Endothelial cell of umbilical vein (primary cell): ENCODE data around the gene ANKRD12. TPM values are rescaled to one million over a fixed set of nuclear protein-coding genes. Genes with fewer than 3 reads are reported as not detected.

Experiments used
- BruUV-seq: library from RNA; stranded (reverse); fragments of 400-500 nt; replicated peaks from 2 replicates; lab custom pipeline; 2021; lab: Mats Ljungman, UMichigan
- CTCF ChIA-PET: fragments of 300-600, 350-600 bp; sonication (Branson Sonifier 250); formaldehyde crosslinking; loops from one replicate; lab custom pipeline; 2021; ENCODE audit warnings: antibody characterized with exemption, inconsistent platforms; lab: Charles Lee
- POLR2A ChIA-PET: fragments of 300-600, 350-600 bp; sonication (Branson Sonifier 250); formaldehyde crosslinking; loops from one replicate; lab custom pipeline; 2021; ENCODE audit warnings: antibody characterized with exemption, inconsistent platforms; lab: Charles Lee
- DNase-seq: peaks from one replicate; pipeline ENCODE4 v3.0.0-alpha.2; 2011; ENCODE audit warnings: low read depth, low spot score
- FAIRE-seq: peaks from 2 replicates; lab custom pipeline; 2011; peaks lifted over from hg19 to GRCh38; lab: Jason Lieb, UNC
- H2AFZ ChIP-seq: 2 replicates; pipeline ENCODE4 v1.6.0; 2012; ENCODE audit warnings: low read depth, low read length, control low read depth, inconsistent platforms
- H3K27ac ChIP-seq: 2 replicates; pipeline ENCODE4 v1.5.1; 2011; ENCODE audit warnings: low read depth, mild to moderate bottlenecking, control low read depth, low read length, moderate library complexity; ENCODE audit not compliant: insufficient read depth
- H3K27me3 ChIP-seq, 2 experiments: 2 replicates each; pipeline versions ENCODE4 v1.6.0 to v1.6.1; 2011; ENCODE audit warnings: low read length in 2 of 2, mixed read lengths in 1 of 2; ENCODE audit not compliant: control insufficient read depth in 2 of 2, insufficient read depth in 2 of 2
- H3K36me3 ChIP-seq, 2 experiments: 2 replicates in 1 of 2; 3 replicates in 1 of 2; pipeline ENCODE4 v1.5.1; 2011; ENCODE audit warnings: low read length in 2 of 2, mild to moderate bottlenecking in 1 of 2, moderate library complexity in 1 of 2; ENCODE audit not compliant: control insufficient read depth in 2 of 2, insufficient read depth in 2 of 2; ENCODE audit errors: extremely low read depth in 1 of 2
- H3K4me1 ChIP-seq: 3 replicates; pipeline ENCODE4 v1.5.1; 2011; ENCODE audit warnings: mild to moderate bottlenecking, low read length; ENCODE audit not compliant: control insufficient read depth, insufficient read depth; ENCODE audit errors: extremely low read depth
- H3K4me2 ChIP-seq: 2 replicates; pipeline ENCODE4 v1.6.1; 2011; ENCODE audit warnings: low read length, control low read depth, mixed read lengths; ENCODE audit not compliant: insufficient read depth
- H3K4me3 ChIP-seq, 3 experiments: fragments of 200-600 bp in 1 of 3; sonication (generic), shearing (Covaris generic) in 1 of 3; replicated peaks in 1 of 3; 2 replicates each; pipeline ENCODE4 v1.5.1; 2011 to 2016; ENCODE audit warnings: control low read depth in 3 of 3, low read length in 3 of 3, mild to moderate bottlenecking in 2 of 3, inconsistent platforms in 1 of 3, low read depth in 1 of 3, moderate library complexity in 1 of 3; ENCODE audit not compliant: insufficient read depth in 1 of 3
- H3K79me2 ChIP-seq: 2 replicates; pipeline ENCODE4 v1.6.0; 2012; ENCODE audit warnings: low read length, inconsistent platforms; ENCODE audit not compliant: control insufficient read depth, insufficient read depth
- H3K9ac ChIP-seq: replicated peaks from 2 replicates; pipeline ENCODE3; 2011; ENCODE audit warnings: low read length, control low read depth; ENCODE audit not compliant: insufficient read depth; ENCODE audit errors: extremely low read depth
- H3K9me1 ChIP-seq: replicated peaks from 3 replicates; pipeline ENCODE4 v1.6.0; 2011; ENCODE audit warnings: mild to moderate bottlenecking, low read length; ENCODE audit not compliant: control insufficient read depth, insufficient read depth; ENCODE audit errors: extremely low read depth
- H3K9me3 ChIP-seq: replicated peaks from 2 replicates; pipeline ENCODE4 v1.5.1; 2012; ENCODE audit warnings: low read length, inconsistent platforms; ENCODE audit not compliant: control insufficient read depth, insufficient read depth
- H4K20me1 ChIP-seq: replicated peaks from 2 replicates; pipeline ENCODE3; 2011; ENCODE audit warnings: mild to moderate bottlenecking, low read length; ENCODE audit not compliant: control insufficient read depth, insufficient read depth; ENCODE audit errors: extremely low read depth
- CTCF ChIP-seq, 2 donors: IDR thresholded peaks; 1 replicate in 1 of 2; 2 replicates in 1 of 2; pipeline ENCODE4 v1.5.1; 2011; ENCODE audit warnings: low read length in 2 of 2, mild to moderate bottlenecking in 2 of 2, moderate library complexity in 2 of 2, control low read depth in 1 of 2, inconsistent platforms in 1 of 2, low read depth in 1 of 2; ENCODE audit not compliant: insufficient read depth in 1 of 2; ENCODE audit errors: extremely low read depth in 1 of 2
- EZH2 ChIP-seq: IDR thresholded peaks from 2 replicates; pipeline ENCODE4 v1.6.1; 2012; ENCODE audit warnings: borderline replicate concordance, low read depth, mild to moderate bottlenecking, moderate library complexity, low read length, inconsistent platforms; ENCODE audit not compliant: severe bottlenecking
- FOS ChIP-seq: IDR thresholded peaks from 2 replicates; pipeline ENCODE4 v1.6.1; 2011; ENCODE audit warnings: mild to moderate bottlenecking, low read length, moderate library complexity, borderline replicate concordance; ENCODE audit not compliant: insufficient read depth
- GATA2 ChIP-seq: IDR thresholded peaks from 2 replicates; pipeline ENCODE4 v1.7.0; 2011; ENCODE audit warnings: low read depth, mild to moderate bottlenecking, moderate library complexity, mixed read lengths, low read length; ENCODE audit not compliant: insufficient read length, insufficient read depth
- JUN ChIP-seq: IDR thresholded peaks from 2 replicates; pipeline ENCODE4 v1.6.1; 2011; ENCODE audit warnings: borderline replicate concordance, low read depth; ENCODE audit not compliant: insufficient read length, insufficient read depth
- MAX ChIP-seq: IDR thresholded peaks from 2 replicates; pipeline ENCODE4 v1.6.1; 2011; ENCODE audit not compliant: insufficient read depth, insufficient read length
- MYC ChIP-seq: IDR thresholded peaks from one replicate; pipeline ENCODE4 v1.6.1; 2011; ENCODE audit warnings: mild to moderate bottlenecking, low read depth, low read length
- POLR2A ChIP-seq: IDR thresholded peaks from 2 replicates; pipeline ENCODE4 v1.6.1; 2012; ENCODE audit warnings: low read depth, mild to moderate bottlenecking, control low read depth, low read length
- POLR2AphosphoS5 ChIP-seq: IDR thresholded peaks from 2 replicates; pipeline ENCODE4 v1.6.1; 2012; ENCODE audit warnings: low read depth, mild to moderate bottlenecking, control low read depth, low read length, moderate library complexity; ENCODE audit not compliant: insufficient read depth
- dilution Hi-C: fragments of 300-500 bp; cut with MboI; formaldehyde crosslinking; loops from one replicate; pipeline ENCODE4 v1.15.0; 2019; ENCODE audit warnings: low sequenced_read_pairs; ENCODE audit not compliant: extremely low pct_ligation_motif_present
- intact Hi-C: fragments of 100-400 bp; cut with micrococcal nuclease; formaldehyde crosslinking; loops from one replicate; pipeline ENCODE4 v1.10.0; 2022
- polyA plus RNA-seq, 4 experiments: library from polyadenylated mRNA; depleted of rRNA in 3 of 4; stranded (reverse) in 3 of 4; unstranded in 1 of 4; fragments of >200 nt; gene quantifications; 2 replicates each; pipeline versions ENCODE4 v1.2.1 to v1.2.3, GENCODE V29; 2011 to 2012; ENCODE audit warnings: missing spikeins in 1 of 4
- total RNA-seq: library from RNA; stranded (reverse); gene quantifications from 2 replicates; pipeline ENCODE4 v1.2.3, GENCODE V29; 2021

Gene ANKRD12
- total and polyA plus RNA-seq, 2 donors (not counting 3 experiments of a cell fraction or from before 2014, with no cell fraction given), result 1.5 to 25.4 TPM

GRCh38 chr18:9175115-9175514, 38.5 kb downstream of the ANKRD12 start:
- no TSS peak for BruUV-seq

More at GRCh38 chr18:9175115-9175514, 38.5 kb downstream of the ANKRD12 start:
- Histone ChIP-seq H3K9ac (no peak overlapping the region), H3K27me3 (no peaks in the 10 kb centered on the region), H3K27ac (no peak overlapping the region), H4K20me1 (no peaks in the 10 kb centered on the region), H3K79me2 (peaks cover 83% of the 10 kb centered on the region), H3K4me3 (no peak overlapping the region), H2AFZ (no peak overlapping the region), H3K36me3 (no peaks in the 10 kb centered on the region), H3K9me1 (no peaks in the 10 kb centered on the region), H3K4me2 (no peak overlapping the region), H3K4me1 (peaks cover 5% of the 10 kb centered on the region), H3K9me3 (no peaks in the 10 kb centered on the region)
- ChIA-PET CTCF (no interaction called here), POLR2A (no interaction called here)
- dilution Hi-C loops (no loop called here), intact Hi-C loops (no loop called here)
- TF ChIP-seq MAX (no peak), FOS (no peak), EZH2 (no peak), JUN (no peak), MYC (no peak), GATA2 (no peak), POLR2AphosphoS5 (no peak), POLR2A (no peak), CTCF (IDR thresholded peaks at IDR 0.05; ENCODE audit: extremely low read depth in 1 of 2, insufficient read depth in 1 of 2, low read depth in 1 of 2, low read length in 2 of 2) (no peak)
- no peak for DNase-seq
- FAIRE-seq, result no peak
